ENCODE measurements around the gene NAGPA.

Gene NAGPA

DNA sequence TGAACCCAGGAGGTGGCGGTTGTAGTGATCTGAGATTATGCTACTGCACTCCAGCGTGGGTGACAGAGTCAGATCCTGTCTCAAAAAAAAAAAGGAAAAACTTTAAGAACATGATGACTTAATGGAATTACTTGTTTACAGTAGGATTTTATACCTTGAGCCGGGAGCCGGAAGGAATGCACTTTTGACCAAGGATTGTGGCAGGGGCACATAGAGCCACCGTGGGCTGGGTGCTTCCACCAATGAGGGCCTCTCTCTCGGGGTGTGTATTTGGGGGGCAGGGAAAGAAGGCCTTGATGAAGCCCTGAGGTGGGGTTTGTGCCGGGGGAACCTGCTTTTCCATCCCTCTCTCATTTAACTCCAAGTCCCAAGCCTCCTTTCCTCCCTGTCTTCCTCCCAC, 6.7 kb upstream of the NAGPA start:
- H3K4me3 ChIP-seq (ENCODE audit: low read length) = no peak overlapping the region
- no peak overlapping the region for H2BK15ac ChIP-seq (replicated peaks; ENCODE audit: low read depth)
- H3K79me1 ChIP-seq (ENCODE audit: low read length) = no peaks in the 10 kb centered on the region
- H3K4me2 ChIP-seq (ENCODE audit: low read length) = no peak overlapping the region
- no CpG with 5 or more reads among the region's 7 CpGs for WGBS (ENCODE audit: extremely low coverage, insufficient coverage, low lambda C conversion rate)
- H3K56ac ChIP-seq (ENCODE audit: low read length) = no peak overlapping the region
- H4K5ac ChIP-seq (ENCODE audit: low read length) = no peak overlapping the region
- no peaks in the 10 kb centered on the region for H3K36me3 ChIP-seq (ENCODE audit: control insufficient read depth, insufficient read depth, low read length)
- DNase-seq = no peak
- H2BK5ac ChIP-seq (ENCODE audit: low read length) = no peak overlapping the region
- H3K9ac ChIP-seq (ENCODE audit: low read length) = no peak overlapping the region
- no peak overlapping the region for H3K18ac ChIP-seq (ENCODE audit: low read length)
- no peak overlapping the region for H3K27ac ChIP-seq (ENCODE audit: low read depth, low read length)
- no peaks in the 10 kb centered on the region for H3K27me3 ChIP-seq (ENCODE audit: insufficient read depth, low read length, poor library complexity)
- H3K4ac ChIP-seq (ENCODE audit: low read depth, low read length) = no peak overlapping the region
- H3K4me1 ChIP-seq (ENCODE audit: control insufficient read depth, low read depth, low read length) = no peaks in the 10 kb centered on the region
- no peak overlapping the region for H3K23ac ChIP-seq (ENCODE audit: low read length)
- no peaks in the 10 kb centered on the region for H3K79me2 ChIP-seq (ENCODE audit: control insufficient read depth, insufficient read depth, low read length)
- no peak overlapping the region for H2AK5ac ChIP-seq (ENCODE audit: low read length)
- H2BK120ac ChIP-seq (ENCODE audit: low read depth, low read length) = no peak overlapping the region
- no peak overlapping the region for H4K8ac ChIP-seq (ENCODE audit: low read depth, low read length)

DNA sequence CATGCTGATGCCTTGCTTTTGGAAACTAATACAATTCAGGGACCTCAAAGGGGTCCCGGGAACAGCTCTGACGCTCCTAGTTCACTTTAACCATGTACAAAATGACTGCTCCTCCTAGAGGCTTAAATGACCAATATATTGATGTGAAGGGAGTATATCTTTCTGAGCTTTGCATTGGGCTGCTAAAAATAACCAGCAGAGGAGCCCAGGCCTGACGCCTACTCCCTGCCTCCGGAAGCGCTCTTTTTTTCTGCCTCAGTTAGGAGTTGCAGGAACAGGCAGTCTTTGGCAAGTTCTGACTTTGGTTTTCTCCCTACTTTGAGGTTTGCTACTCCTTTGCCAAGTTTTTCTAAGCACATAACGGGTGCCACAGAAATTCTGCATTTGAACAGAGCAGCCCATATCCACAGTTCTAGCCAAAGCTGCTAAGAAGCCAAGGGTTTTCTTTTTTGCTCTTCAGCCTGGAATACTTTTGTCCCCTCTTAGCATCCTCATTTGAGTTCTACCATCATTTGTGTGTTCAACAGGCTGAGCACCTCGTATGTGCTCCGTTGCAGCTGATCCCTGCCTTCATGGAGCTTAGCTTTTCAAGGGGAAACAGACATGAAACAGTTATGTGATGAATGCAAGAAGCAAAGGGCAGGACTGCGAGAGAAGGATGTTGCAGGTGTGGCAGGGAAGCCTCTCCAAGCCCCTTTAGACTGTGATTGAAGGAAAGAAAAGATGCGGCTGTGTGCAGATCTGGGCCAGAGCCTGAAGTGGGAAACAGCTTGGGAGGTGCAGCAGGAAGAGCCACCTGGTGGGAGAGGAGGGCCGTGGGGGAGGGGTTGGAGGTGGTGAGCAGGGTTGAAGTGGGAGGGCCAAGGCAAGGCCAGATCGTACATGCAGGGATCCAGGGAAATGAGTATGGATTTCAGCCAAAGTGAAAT, 2.8 kb upstream of the NAGPA start:
- Histone ChIP-seq H2AK5ac (ENCODE audit: low read length) (no peak overlapping the region), H3K9ac (ENCODE audit: low read length) (peak overlapping the region; percentile 23), H3K18ac (ENCODE audit: low read length) (no peak overlapping the region), H2BK5ac (ENCODE audit: low read length) (no peak overlapping the region), H3K27me3 (ENCODE audit: insufficient read depth, low read length, poor library complexity) (no peaks in the 10 kb centered on the region), H3K36me3 (ENCODE audit: control insufficient read depth, insufficient read depth, low read length) (no peaks in the 10 kb centered on the region), H3K79me1 (ENCODE audit: low read length) (no peaks in the 10 kb centered on the region), H3K79me2 (ENCODE audit: control insufficient read depth, insufficient read depth, low read length) (no peaks in the 10 kb centered on the region), H3K56ac (ENCODE audit: low read length) (peak overlapping the region; percentile 46), H2BK15ac (replicated peaks; ENCODE audit: low read depth) (no peak overlapping the region), H3K4ac (ENCODE audit: low read depth, low read length) (no peak overlapping the region), H4K8ac (ENCODE audit: low read depth, low read length) (no peak overlapping the region), H3K4me2 (ENCODE audit: low read length) (no peak overlapping the region), H3K4me1 (ENCODE audit: control insufficient read depth, low read depth, low read length) (no peaks in the 10 kb centered on the region), H3K4me3 (ENCODE audit: low read length) (no peak overlapping the region), H4K5ac (ENCODE audit: low read length) (no peak overlapping the region), H2BK120ac (ENCODE audit: low read depth, low read length) (no peak overlapping the region), H3K27ac (ENCODE audit: low read depth, low read length) (no peak overlapping the region), H3K23ac (ENCODE audit: low read length) (no peak overlapping the region)
- peak; percentile 56 for DNase-seq
- WGBS (ENCODE audit: extremely low coverage, insufficient coverage, low lambda C conversion rate) = no CpG with 5 or more reads among the region's 12 CpGs

DNA sequence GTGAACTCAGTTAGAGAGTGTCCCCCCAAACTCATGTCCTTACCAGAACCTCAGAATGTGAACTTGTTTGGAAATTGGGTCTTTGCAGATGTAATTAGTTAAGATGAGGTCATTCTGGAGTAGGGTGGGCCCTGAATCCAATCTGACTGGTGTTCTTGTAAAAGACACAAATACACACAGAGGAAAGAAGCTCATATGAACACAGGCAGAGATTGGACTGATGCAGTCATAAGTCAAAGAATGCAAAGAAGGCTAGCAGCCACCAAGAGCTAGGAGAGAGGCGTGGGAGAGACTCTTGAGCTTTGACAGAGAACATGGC, 2.1 kb upstream of the NAGPA start:
- no peak overlapping the region for H2BK15ac ChIP-seq (replicated peaks; ENCODE audit: low read depth)
- no peak overlapping the region for H3K23ac ChIP-seq (ENCODE audit: low read length)
- no peak overlapping the region for H2AK5ac ChIP-seq (ENCODE audit: low read length)
- no peak overlapping the region for H2BK120ac ChIP-seq (ENCODE audit: low read depth, low read length)
- DNase-seq = no peak
- no peaks in the 10 kb centered on the region for H3K36me3 ChIP-seq (ENCODE audit: control insufficient read depth, insufficient read depth, low read length)
- no peaks in the 10 kb centered on the region for H3K27me3 ChIP-seq (ENCODE audit: insufficient read depth, low read length, poor library complexity)
- WGBS (ENCODE audit: extremely low coverage, insufficient coverage, low lambda C conversion rate) = no CpG with 5 or more reads among the region's 1 CpG
- no peak overlapping the region for H3K4ac ChIP-seq (ENCODE audit: low read depth, low read length)
- H4K8ac ChIP-seq (ENCODE audit: low read depth, low read length) = no peak overlapping the region
- no peaks in the 10 kb centered on the region for H3K4me1 ChIP-seq (ENCODE audit: control insufficient read depth, low read depth, low read length)
- H2BK5ac ChIP-seq (ENCODE audit: low read length) = no peak overlapping the region
- no peak overlapping the region for H3K18ac ChIP-seq (ENCODE audit: low read length)
- H4K5ac ChIP-seq (ENCODE audit: low read length) = no peak overlapping the region
- H3K79me2 ChIP-seq (ENCODE audit: control insufficient read depth, insufficient read depth, low read length) = no peaks in the 10 kb centered on the region
- no peaks in the 10 kb centered on the region for H3K79me1 ChIP-seq (ENCODE audit: low read length)
- H3K9ac ChIP-seq (ENCODE audit: low read length) = no peak overlapping the region
- no peak overlapping the region for H3K56ac ChIP-seq (ENCODE audit: low read length)
- no peak overlapping the region for H3K4me2 ChIP-seq (ENCODE audit: low read length)
- H3K27ac ChIP-seq (ENCODE audit: low read depth, low read length) = no peak overlapping the region
- no peak overlapping the region for H3K4me3 ChIP-seq (ENCODE audit: low read length)

DNA sequence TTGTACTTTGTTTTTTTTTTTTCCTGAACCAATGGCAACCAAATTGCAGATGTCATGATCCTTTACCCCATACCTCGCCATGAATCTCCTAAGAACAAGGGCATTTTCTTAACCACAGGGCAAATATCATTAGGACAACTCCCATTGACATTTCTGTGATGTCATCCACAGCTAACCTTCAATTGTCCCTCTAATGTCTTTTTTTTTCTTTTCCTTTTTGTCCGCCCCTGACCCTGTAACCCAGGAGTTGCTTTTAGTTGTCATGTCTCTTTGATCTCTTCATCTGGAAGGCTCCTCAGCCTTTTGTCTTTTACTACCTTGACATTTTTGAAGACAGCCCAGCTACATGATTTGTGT, 410 bp upstream of the NAGPA start:
- no peak overlapping the region for H2BK15ac ChIP-seq (replicated peaks; ENCODE audit: low read depth)
- H3K56ac ChIP-seq (ENCODE audit: low read length) = peak overlapping the region; percentile 26
- DNase-seq = no peak
- H2AK5ac ChIP-seq (ENCODE audit: low read length) = no peak overlapping the region
- peak overlapping the region; percentile 56 for H4K8ac ChIP-seq (ENCODE audit: low read depth, low read length)
- no peak overlapping the region for H3K18ac ChIP-seq (ENCODE audit: low read length)
- peak overlapping the region; percentile 88 for H4K5ac ChIP-seq (ENCODE audit: low read length)
- peak overlapping the region; percentile 8 for H3K9ac ChIP-seq (ENCODE audit: low read length)
- no peaks in the 10 kb centered on the region for H3K79me2 ChIP-seq (ENCODE audit: control insufficient read depth, insufficient read depth, low read length)
- no peaks in the 10 kb centered on the region for H3K36me3 ChIP-seq (ENCODE audit: control insufficient read depth, insufficient read depth, low read length)
- H3K4ac ChIP-seq (ENCODE audit: low read depth, low read length) = no peak overlapping the region
- no CpG with 5 or more reads among the region's 2 CpGs for WGBS (ENCODE audit: extremely low coverage, insufficient coverage, low lambda C conversion rate)
- no peaks in the 10 kb centered on the region for H3K4me1 ChIP-seq (ENCODE audit: control insufficient read depth, low read depth, low read length)
- no peak overlapping the region for H3K27ac ChIP-seq (ENCODE audit: low read depth, low read length)
- no peak overlapping the region for H2BK120ac ChIP-seq (ENCODE audit: low read depth, low read length)
- H3K4me3 ChIP-seq (ENCODE audit: low read length) = no peak overlapping the region
- H3K79me1 ChIP-seq (ENCODE audit: low read length) = no peaks in the 10 kb centered on the region
- peak overlapping the region; percentile 64 for H3K4me2 ChIP-seq (ENCODE audit: low read length)
- no peak overlapping the region for H2BK5ac ChIP-seq (ENCODE audit: low read length)
- no peaks in the 10 kb centered on the region for H3K27me3 ChIP-seq (ENCODE audit: insufficient read depth, low read length, poor library complexity)
- H3K23ac ChIP-seq (ENCODE audit: low read length) = no peak overlapping the region

DNA sequence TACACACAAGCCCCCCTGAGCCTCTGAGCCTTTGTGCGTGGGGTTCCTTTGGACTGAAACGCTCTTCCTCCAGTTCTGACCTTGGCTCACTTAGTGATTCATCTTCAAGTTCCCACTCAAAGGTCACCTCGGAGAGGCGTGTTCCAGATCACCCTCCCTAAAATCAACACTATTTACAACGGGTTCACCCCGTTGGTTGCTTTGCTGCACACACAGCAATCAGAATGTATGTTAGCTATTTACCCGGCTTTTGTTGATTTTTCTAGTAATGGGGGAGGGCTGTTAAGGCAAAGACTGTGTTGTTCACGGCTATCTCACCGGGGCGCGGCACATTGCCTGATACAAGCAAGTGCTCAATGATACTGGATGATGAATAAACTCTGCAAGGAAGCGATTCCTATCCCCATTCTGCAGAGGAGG, 977 bp downstream of the NAGPA start:
- no peak overlapping the region for H3K9ac ChIP-seq (ENCODE audit: low read length)
- no peak overlapping the region for H3K27ac ChIP-seq (ENCODE audit: low read depth, low read length)
- H2AK5ac ChIP-seq (ENCODE audit: low read length) = no peak overlapping the region
- no peak overlapping the region for H2BK120ac ChIP-seq (ENCODE audit: low read depth, low read length)
- no peak for DNase-seq
- no peak overlapping the region for H2BK15ac ChIP-seq (replicated peaks; ENCODE audit: low read depth)
- no peaks in the 10 kb centered on the region for H3K36me3 ChIP-seq (ENCODE audit: control insufficient read depth, insufficient read depth, low read length)
- H4K5ac ChIP-seq (ENCODE audit: low read length) = no peak overlapping the region
- H3K4ac ChIP-seq (ENCODE audit: low read depth, low read length) = no peak overlapping the region
- no peaks in the 10 kb centered on the region for H3K4me1 ChIP-seq (ENCODE audit: control insufficient read depth, low read depth, low read length)
- no peak overlapping the region for H3K23ac ChIP-seq (ENCODE audit: low read length)
- no peak overlapping the region for H3K56ac ChIP-seq (ENCODE audit: low read length)
- H3K4me2 ChIP-seq (ENCODE audit: low read length) = peak overlapping the region; percentile 78
- WGBS (ENCODE audit: extremely low coverage, insufficient coverage, low lambda C conversion rate) = no CpG with 5 or more reads among the region's 12 CpGs
- no peaks in the 10 kb centered on the region for H3K79me1 ChIP-seq (ENCODE audit: low read length)
- H4K8ac ChIP-seq (ENCODE audit: low read depth, low read length) = no peak overlapping the region
- no peak overlapping the region for H3K4me3 ChIP-seq (ENCODE audit: low read length)
- no peaks in the 10 kb centered on the region for H3K27me3 ChIP-seq (ENCODE audit: insufficient read depth, low read length, poor library complexity)
- no peaks in the 10 kb centered on the region for H3K79me2 ChIP-seq (ENCODE audit: control insufficient read depth, insufficient read depth, low read length)
- H2BK5ac ChIP-seq (ENCODE audit: low read length) = no peak overlapping the region
- no peak overlapping the region for H3K18ac ChIP-seq (ENCODE audit: low read length)

DNA sequence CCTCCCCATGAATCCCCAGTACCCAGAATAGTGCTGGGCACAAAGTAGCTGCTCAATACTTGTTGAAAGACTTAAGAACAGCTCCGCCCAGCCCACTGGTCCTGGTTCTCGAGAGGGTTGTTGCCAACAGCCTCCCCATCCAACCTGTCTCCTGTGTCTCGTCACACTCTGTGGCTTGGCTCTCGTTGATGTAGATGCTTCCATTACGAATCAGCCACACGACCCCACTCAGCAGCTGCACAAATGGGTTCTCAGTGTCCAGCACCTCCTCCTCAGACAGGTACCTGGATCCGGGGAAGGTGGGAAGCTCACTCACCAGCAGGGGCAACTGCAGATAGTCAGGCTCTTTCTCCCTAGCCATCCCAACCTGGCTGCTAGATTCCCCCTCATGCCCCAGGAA, 2.1 kb downstream of the NAGPA start:
- no peak overlapping the region for H3K23ac ChIP-seq (ENCODE audit: low read length)

More for the DNA sequence above, 2.1 kb downstream of the NAGPA start:
- no peak overlapping the region for H3K18ac ChIP-seq (ENCODE audit: low read length)
- H3K4me2 ChIP-seq (ENCODE audit: low read length) = no peak overlapping the region
- no peak overlapping the region for H3K9ac ChIP-seq (ENCODE audit: low read length)
- H3K27ac ChIP-seq (ENCODE audit: low read depth, low read length) = no peak overlapping the region
- no CpG with 5 or more reads among the region's 7 CpGs for WGBS (ENCODE audit: extremely low coverage, insufficient coverage, low lambda C conversion rate)
- no peak for DNase-seq
- H3K4ac ChIP-seq (ENCODE audit: low read depth, low read length) = no peak overlapping the region
- H4K8ac ChIP-seq (ENCODE audit: low read depth, low read length) = no peak overlapping the region
- no peak overlapping the region for H2BK120ac ChIP-seq (ENCODE audit: low read depth, low read length)
- no peak overlapping the region for H3K4me3 ChIP-seq (ENCODE audit: low read length)
- no peaks in the 10 kb centered on the region for H3K79me1 ChIP-seq (ENCODE audit: low read length)
- no peaks in the 10 kb centered on the region for H3K27me3 ChIP-seq (ENCODE audit: insufficient read depth, low read length, poor library complexity)
- no peak overlapping the region for H3K56ac ChIP-seq (ENCODE audit: low read length)
- H3K36me3 ChIP-seq (ENCODE audit: control insufficient read depth, insufficient read depth, low read length) = no peaks in the 10 kb centered on the region
- no peaks in the 10 kb centered on the region for H3K4me1 ChIP-seq (ENCODE audit: control insufficient read depth, low read depth, low read length)
- no peaks in the 10 kb centered on the region for H3K79me2 ChIP-seq (ENCODE audit: control insufficient read depth, insufficient read depth, low read length)
- no peak overlapping the region for H2BK5ac ChIP-seq (ENCODE audit: low read length)
- no peak overlapping the region for H2BK15ac ChIP-seq (replicated peaks; ENCODE audit: low read depth)
- H2AK5ac ChIP-seq (ENCODE audit: low read length) = no peak overlapping the region
- no peak overlapping the region for H4K5ac ChIP-seq (ENCODE audit: low read length)
